GM18861 (cell line): ENCODE results near the gene SLC24A3.

Source experiments
- ATAC-seq: cut with Tn5 transposase; IDR thresholded peaks from one replicate; pipeline ENCODE4 v1.9.1; 2021; ENCODE audit not compliant: unreplicated experiment

SLC24A3 gene

GRCh38 chr20:19693508-19693907, 481.1 kb downstream of the SLC24A3 start:
- ATAC-seq, result no peak

GRCh38 chr20:19695081-19695480, 482.6 kb downstream of the SLC24A3 start:
- ATAC-seq, result no peak

DNA sequence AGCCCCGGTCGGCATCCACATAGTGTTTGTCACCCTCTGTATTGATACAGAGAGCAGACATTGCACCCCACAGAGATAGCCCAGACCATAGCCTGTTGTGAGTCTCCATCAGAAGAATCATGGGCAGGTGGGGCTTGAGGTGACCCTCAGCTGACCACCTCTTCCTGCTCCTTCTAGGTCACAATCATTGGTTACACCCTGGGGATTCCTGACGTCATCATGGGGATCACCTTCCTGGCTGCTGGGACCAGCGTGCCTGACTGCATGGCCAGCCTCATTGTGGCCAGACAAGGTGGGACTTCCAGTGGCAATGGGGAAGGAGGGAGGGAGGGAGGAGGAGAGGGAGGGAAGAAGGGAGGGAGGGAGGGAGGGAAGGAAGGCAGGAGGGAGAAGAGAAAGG, 484.2 kb downstream of the SLC24A3 start:
- ATAC-seq, result no peak

GRCh38 chr20:19697415-19697814, 485.0 kb downstream of the SLC24A3 start:
- no peak for ATAC-seq

- ATAC-seq, result no peak
Measured at GRCh38 chr20:19699180-19699971, 486.9 kb downstream of the SLC24A3 start.

GRCh38 chr20:19701429-19701828, 489.0 kb downstream of the SLC24A3 start:
- no peak for ATAC-seq

GRCh38 chr20:19706463-19706862, 494.0 kb downstream of the SLC24A3 start:
- peak; percentile 78 for ATAC-seq

DNA sequence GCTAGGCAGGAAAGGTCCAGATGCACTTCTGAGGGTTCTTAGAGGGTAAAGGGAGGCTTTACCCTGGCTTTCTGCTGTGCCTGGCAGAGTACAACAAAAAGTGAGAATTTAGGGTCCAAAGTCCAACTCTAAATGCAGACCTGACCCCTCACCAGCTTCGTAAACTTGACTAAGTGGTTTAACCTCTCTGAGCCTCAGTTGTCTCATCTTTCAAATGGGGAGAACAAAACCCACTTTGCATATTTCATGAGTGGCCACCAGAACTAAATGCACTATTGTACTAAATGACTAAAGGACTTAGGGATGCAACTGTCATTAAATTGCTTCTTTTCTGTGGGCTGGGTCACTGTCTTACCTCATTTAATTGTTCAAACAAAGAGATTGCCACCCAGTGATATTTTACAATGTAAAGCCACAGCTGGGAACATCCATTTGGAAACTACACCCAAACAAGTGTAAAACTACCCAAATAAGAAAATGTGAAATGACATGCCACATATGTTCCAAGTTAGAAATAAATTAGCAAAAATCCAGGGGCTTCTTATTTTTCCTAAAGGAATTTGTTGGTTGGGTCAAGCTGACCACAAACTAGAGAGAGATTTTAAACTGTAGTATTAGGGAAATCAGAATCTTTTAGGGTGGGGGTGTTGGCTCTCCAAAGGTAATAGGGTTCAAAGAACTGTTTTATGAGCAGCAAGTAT, 497.3 kb downstream of the SLC24A3 start:
- no peak for ATAC-seq

- ATAC-seq, result no peak
Measured at GRCh38 chr20:19710336-19711120, 498.1 kb downstream of the SLC24A3 start.

GRCh38 chr20:19711126-19711525, 498.7 kb downstream of the SLC24A3 start:
- ATAC-seq, result no peak

GRCh38 chr20:19712721-19713260, 500.3 kb downstream of the SLC24A3 start:
- ATAC-seq, result no peak

- no peak for ATAC-seq
Measured at GRCh38 chr20:19713822-19714578, 501.6 kb downstream of the SLC24A3 start.

DNA sequence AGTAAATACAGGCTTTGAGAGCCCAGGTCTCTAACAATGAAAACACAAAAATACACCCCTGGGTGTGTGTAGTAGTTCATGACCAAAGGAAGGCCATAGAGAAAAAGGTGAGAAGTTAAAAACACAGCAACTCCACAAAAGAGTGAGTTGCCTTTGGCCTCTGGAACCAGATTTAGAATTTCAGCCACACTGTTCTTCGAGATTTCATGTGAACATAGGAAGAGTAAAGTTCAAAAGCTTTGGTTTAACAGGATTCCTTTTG, 502.1 kb downstream of the SLC24A3 start:
- ATAC-seq, result no peak

DNA sequence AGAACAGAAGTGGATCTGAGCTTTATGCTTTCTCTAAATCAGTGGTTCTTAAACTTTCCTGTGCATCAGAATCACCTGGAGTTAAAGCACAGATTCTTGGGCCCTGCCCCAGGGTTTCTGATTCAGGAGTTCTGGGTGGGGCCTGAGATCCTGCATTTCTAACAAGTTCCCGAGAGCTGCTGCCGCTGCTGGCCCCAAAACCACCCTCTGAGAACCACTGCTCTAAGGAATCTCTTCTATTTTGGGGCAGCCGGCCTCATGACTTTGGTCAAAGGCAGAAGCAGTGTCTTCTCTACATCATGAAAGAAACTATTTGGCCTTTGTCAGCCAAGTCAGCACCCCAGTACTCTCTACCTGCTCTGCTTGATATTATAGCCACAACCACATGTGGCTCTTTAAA, 503.5 kb downstream of the SLC24A3 start:
- ATAC-seq, result no peak

GRCh38 chr20:19718880-19719279, 506.4 kb downstream of the SLC24A3 start:
- ATAC-seq, result no peak

DNA sequence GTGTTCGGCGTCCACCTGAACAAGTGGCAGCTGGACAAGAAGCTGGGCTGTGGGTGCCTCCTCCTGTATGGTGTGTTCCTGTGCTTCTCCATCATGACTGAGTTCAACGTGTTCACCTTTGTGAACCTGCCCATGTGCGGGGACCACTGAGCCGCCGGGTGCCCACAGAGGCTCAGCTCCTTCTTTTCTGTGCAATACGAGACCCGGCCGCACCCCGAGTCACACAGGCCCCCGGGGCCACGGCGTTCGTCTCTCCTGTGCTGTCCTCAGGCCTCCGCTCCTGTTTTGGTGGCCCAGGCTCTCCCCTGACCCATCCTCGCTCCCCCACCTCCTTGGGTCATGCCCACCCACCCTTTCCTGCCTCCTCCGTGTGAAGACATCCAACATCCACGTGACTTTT, 508.5 kb downstream of the SLC24A3 start:
- ATAC-seq, result no peak

GRCh38 chr20:19723051-19723450, 510.6 kb downstream of the SLC24A3 start:
- ATAC-seq, result no peak

DNA sequence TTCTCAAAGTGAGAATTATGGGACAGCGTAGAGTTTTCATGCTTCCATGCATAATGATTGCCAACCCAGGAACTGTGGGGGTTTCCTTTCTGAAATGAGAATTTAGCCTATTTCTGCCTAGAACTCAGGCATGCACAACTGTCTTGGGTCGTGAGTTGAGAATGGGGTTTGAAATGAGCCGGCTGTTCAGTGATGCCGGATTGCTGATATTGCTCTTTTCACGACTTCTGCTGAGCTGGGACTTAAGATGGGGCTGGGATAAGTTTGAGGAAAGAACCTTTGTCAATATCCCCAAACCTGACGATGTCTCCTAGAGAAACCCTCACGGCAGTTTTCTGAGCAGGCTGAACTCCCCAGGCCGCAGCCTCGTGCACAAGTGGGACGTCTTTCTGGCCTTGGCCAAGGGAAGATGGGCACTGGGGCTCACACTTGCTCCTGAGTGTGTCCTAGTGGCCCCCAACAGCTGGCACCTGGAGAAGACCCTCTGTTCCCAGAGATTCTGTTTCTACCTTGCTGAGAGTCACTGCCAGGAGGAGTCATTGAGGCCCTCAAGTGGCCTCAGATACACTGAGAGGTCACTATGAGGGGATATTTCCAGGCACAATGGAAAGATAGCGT, 511.5 kb downstream of the SLC24A3 start:
- no peak for ATAC-seq

GRCh38 chr20:19725373-19725772, 512.9 kb downstream of the SLC24A3 start:
- no peak for ATAC-seq

- ATAC-seq, result no peak
Measured at GRCh38 chr20:19725814-19726525, 513.5 kb downstream of the SLC24A3 start.
